GM12878 (cell line): ENCODE results near the gene MFSD11. TPM values are rescaled to one million over a fixed set of nuclear protein-coding genes. Genes with fewer than 3 reads are reported as not detected.

Experiments
- ATAC-seq: fragments of 200-7000 bp; cut with Tn5 transposase; 3 replicates; pipeline ENCODE4 v1.9.1; 2020; ENCODE audit warnings: mild to moderate bottlenecking, moderate library complexity
- BruUV-seq: library from RNA; stranded (reverse); fragments of 400-500 nt; replicated peaks from 2 replicates; lab custom pipeline; 2021; lab: Mats Ljungman, UMichigan
- CTCF ChIA-PET: fragments of 300-600 bp; sonication (Branson Sonifier 250); formaldehyde crosslinking; extraction: SDS; loops from one replicate; lab custom pipeline; 2021; ENCODE audit warnings: inconsistent platforms; lab: Yijun Ruan, JAX
- POLR2A ChIA-PET: fragments of 350-600 bp; formaldehyde crosslinking; extraction: SDS; loops from one replicate; lab custom pipeline; 2021; ENCODE audit warnings: inconsistent platforms; lab: Charles Lee
- RAD21 ChIA-PET: fragments of 300-600 bp; sonication (Branson Sonifier 250); formaldehyde crosslinking; loops from one replicate; lab custom pipeline; 2023; ENCODE audit warnings: antibody characterized with exemption; ENCODE audit not compliant: unreplicated experiment; lab: Charles Lee
- SMC1A ChIA-PET: fragments of 300-600 bp; sonication (Branson Sonifier 250); formaldehyde crosslinking; loops from one replicate; lab custom pipeline; 2023; ENCODE audit not compliant: unreplicated experiment, uncharacterized antibody; lab: Charles Lee
- DNase-seq: peaks from one replicate; pipeline ENCODE4 v3.0.0-alpha.2; 2011; ENCODE audit warnings: low read depth, low spot score
- FAIRE-seq: peaks from 3 replicates; lab custom pipeline; 2011; peaks lifted over from hg19 to GRCh38; lab: Jason Lieb, UNC
- H2AFZ ChIP-seq: 2 replicates; pipeline ENCODE4 v1.6.0; 2011; ENCODE audit warnings: low read depth, low read length, control low read depth; ENCODE audit not compliant: control insufficient read depth
- H3K27ac ChIP-seq: 2 replicates; pipeline ENCODE4 v1.5.1; 2011; ENCODE audit warnings: control low read depth; ENCODE audit not compliant: control insufficient read depth, insufficient read depth
- H3K27me3 ChIP-seq, 2 experiments: replicated peaks in 1 of 2; 2 replicates each; pipeline versions ENCODE4 v1.6.0 to v1.6.1; 2011; ENCODE audit warnings: low read length in 1 of 2; ENCODE audit not compliant: control insufficient read depth in 2 of 2, insufficient read depth in 2 of 2
- H3K36me3 ChIP-seq, 2 experiments: 2 replicates each; pipeline ENCODE4 v1.5.1; 2011; ENCODE audit warnings: low read length in 1 of 2; ENCODE audit not compliant: control insufficient read depth in 2 of 2, insufficient read depth in 2 of 2
- H3K4me1 ChIP-seq: 2 replicates; pipeline ENCODE4 v1.6.1; 2011; ENCODE audit warnings: mild to moderate bottlenecking, low read length, moderate library complexity, mixed read lengths; ENCODE audit not compliant: control insufficient read depth, insufficient read depth
- H3K4me2 ChIP-seq: 2 replicates; pipeline ENCODE4 v1.6.0; 2011; ENCODE audit warnings: control low read depth; ENCODE audit not compliant: control insufficient read depth, insufficient read depth
- H3K4me3 ChIP-seq: fragments of 200-600 bp; sonication (generic); 2 replicates; pipeline ENCODE4 v1.5.1; 2016
- H3K79me2 ChIP-seq: 2 replicates; pipeline ENCODE4 v1.6.0; 2011; ENCODE audit warnings: low read length; ENCODE audit not compliant: control insufficient read depth, insufficient read depth
- H3K9ac ChIP-seq: 2 replicates; pipeline ENCODE4 v1.8.0; 2011; ENCODE audit warnings: low read length, control low read depth, mixed read lengths; ENCODE audit not compliant: control insufficient read depth, insufficient read depth
- H3K9me3 ChIP-seq: replicated peaks from 3 replicates; pipeline ENCODE4 v1.5.1; 2011; ENCODE audit warnings: mild to moderate bottlenecking, low read length; ENCODE audit not compliant: control insufficient read depth, insufficient read depth
- H4K20me1 ChIP-seq: 2 replicates; pipeline ENCODE4 v1.6.0; 2011; ENCODE audit not compliant: control insufficient read depth, insufficient read depth
- BCL11A ChIP-seq: IDR thresholded peaks from 2 replicates; pipeline ENCODE4 v1.6.1; 2011; ENCODE audit warnings: low read depth, low read length
- CREM ChIP-seq: IDR thresholded peaks from 2 replicates; pipeline ENCODE4 v1.6.1; 2014; ENCODE audit warnings: antibody characterized with exemption, low read depth
- EED ChIP-seq: sonication (generic); IDR thresholded peaks from 2 replicates; pipeline ENCODE4 v1.6.1; 2016; ENCODE audit warnings: antibody characterized with exemption, low read depth
- ESRRA ChIP-seq: IDR thresholded peaks from 2 replicates; pipeline ENCODE4 v1.6.1; 2012; ENCODE audit warnings: mild to moderate bottlenecking, low read length, improper control_type of control experiment
- FOXM1 ChIP-seq: IDR thresholded peaks from 2 replicates; pipeline ENCODE4 v1.6.1; 2012; ENCODE audit warnings: low read depth, mild to moderate bottlenecking, inconsistent platforms, low read length, moderate library complexity
- KAT2A ChIP-seq: conservative IDR thresholded peaks from 2 replicates; pipeline ENCODE4 v1.6.1; 2011; ENCODE audit warnings: low read depth, low read length; ENCODE audit not compliant: control insufficient read depth
- KDM1A ChIP-seq: fragments of 200-600 bp; sonication (generic); IDR thresholded peaks from 2 replicates; pipeline ENCODE4 v1.6.1; 2016; ENCODE audit warnings: borderline replicate concordance
- MYB ChIP-seq: fragments of 150-350 bp; IDR thresholded peaks from 2 replicates; pipeline ENCODE4 v1.6.1; 2014; ENCODE audit warnings: mild to moderate bottlenecking, low read depth, low read length, borderline replicate concordance
- NBN ChIP-seq: fragments of 450-650 bp; IDR thresholded peaks from 2 replicates; pipeline ENCODE4 v1.6.1; 2016
- NFIC ChIP-seq: IDR thresholded peaks from 2 replicates; pipeline ENCODE4 v1.6.1; 2012; ENCODE audit warnings: low read depth, mild to moderate bottlenecking, inconsistent platforms, low read length, moderate library complexity
- NFYB ChIP-seq: IDR thresholded peaks from 2 replicates; pipeline ENCODE4 v1.6.1; 2011; ENCODE audit warnings: low read depth, mild to moderate bottlenecking, low read length, improper control_type of control experiment, moderate library complexity; ENCODE audit not compliant: insufficient read depth
- NR2C2 ChIP-seq: IDR thresholded peaks from 2 replicates; pipeline ENCODE4 v1.6.1; 2011; ENCODE audit warnings: borderline replicate concordance, low read depth; ENCODE audit not compliant: control insufficient read depth, insufficient read length
- RFX5 ChIP-seq: IDR thresholded peaks from 2 replicates; pipeline ENCODE4 v1.6.1; 2011; ENCODE audit warnings: low read depth, low read length, improper control_type of control experiment
- SP1 ChIP-seq: IDR thresholded peaks from one replicate; pipeline ENCODE4 v1.6.1; 2011; ENCODE audit warnings: low read depth, low read length
- TARDBP ChIP-seq: IDR thresholded peaks from 2 replicates; pipeline ENCODE4 v1.6.1; 2016; ENCODE audit warnings: borderline replicate concordance
- ZNF622 ChIP-seq: fragments of 450-650 bp; IDR thresholded peaks from 2 replicates; pipeline ENCODE4 v1.6.1; 2017; ENCODE audit warnings: mild to moderate bottlenecking, inconsistent platforms
- ZSCAN29 ChIP-seq: fragments of 450-650 bp; IDR thresholded peaks from 2 replicates; pipeline ENCODE4 v1.6.1; 2017; ENCODE audit warnings: mild to moderate bottlenecking, moderate library complexity
- ZZZ3 ChIP-seq: IDR thresholded peaks from 2 replicates; pipeline ENCODE4 v1.6.1; 2011; ENCODE audit warnings: low read depth; ENCODE audit not compliant: control insufficient read depth, insufficient read length
- whole genome bisulfite sequencing: methylation state at CpG from one replicate; pipeline ENCODE4 v1.1.6; 2016; ENCODE audit warnings: low lambda C conversion rate; ENCODE audit not compliant: insufficient replicate concordance, insufficient coverage; ENCODE audit errors: missing lambda C conversion rate; 5-methylcytosine and 5-hydroxymethylcytosine counted together
- in situ Hi-C: fragments of 300-500 bp; cut with MboI; formaldehyde crosslinking; loops from 9 replicates; pipeline ENCODE4 v1.14.3; 2018; ENCODE audit warnings: mixed read lengths
- intact Hi-C: fragments of 100-400 bp; cut with micrococcal nuclease; formaldehyde crosslinking; loops from one replicate; pipeline ENCODE4 v1.14.2; 2022; ENCODE audit not compliant: unreplicated experiment
- polyA plus RNA-seq, 11 experiments: library from polyadenylated mRNA; depleted of rRNA in 4 of 11; unstranded in 6 of 11; stranded (reverse) in 5 of 11; fragments of >200 nt; fragmentation: Nextera tagmentation in 4 of 11; fragmentation: Illumina TruSeq in 1 of 11; extraction: Ambion mirVana in 4 of 11; extraction: Trizol in 1 of 11; gene quantifications; 1 replicate in 1 of 11; 2 replicates in 10 of 11; pipeline versions ENCODE4 v1.2.1 to v1.2.3, GENCODE V29; 2011 to 2016; ENCODE audit warnings: inconsistent platforms in 2 of 11, missing spikeins in 2 of 11, low read depth in 1 of 11
- total RNA-seq, 4 experiments: library from RNA; depleted of rRNA in 3 of 4; stranded (reverse); fragments of >200 nt in 3 of 4; fragmentation: Illumina TruSeq in 1 of 4; extraction: Trizol in 1 of 4; gene quantifications; 2 replicates each; pipeline versions ENCODE4 v1.2.1 to v1.2.3, GENCODE V29; 2013 to 2021
- TF ChIP-seq, protein P1 (sequence below): IDR thresholded peaks from 2 replicates; pipeline ENCODE4 v1.6.1; 2011; ENCODE audit warnings: mild to moderate bottlenecking, low read depth, low read length, moderate library complexity; ENCODE audit not compliant: insufficient replicate concordance
- TF ChIP-seq, protein P2 (sequence below): IDR thresholded peaks from 2 replicates; pipeline ENCODE4 v1.6.1; 2011; ENCODE audit warnings: borderline replicate concordance, low read depth, mild to moderate bottlenecking, moderate library complexity, low read length; ENCODE audit not compliant: insufficient read depth, poor library complexity, severe bottlenecking

MFSD11 gene
- total and polyA plus RNA-seq, 10 of the 15 experiments (the other 5 are each of a cell fraction or from before 2014, with no cell fraction given) = 11.0 to 19.4 (median 15.5) TPM

DNA sequence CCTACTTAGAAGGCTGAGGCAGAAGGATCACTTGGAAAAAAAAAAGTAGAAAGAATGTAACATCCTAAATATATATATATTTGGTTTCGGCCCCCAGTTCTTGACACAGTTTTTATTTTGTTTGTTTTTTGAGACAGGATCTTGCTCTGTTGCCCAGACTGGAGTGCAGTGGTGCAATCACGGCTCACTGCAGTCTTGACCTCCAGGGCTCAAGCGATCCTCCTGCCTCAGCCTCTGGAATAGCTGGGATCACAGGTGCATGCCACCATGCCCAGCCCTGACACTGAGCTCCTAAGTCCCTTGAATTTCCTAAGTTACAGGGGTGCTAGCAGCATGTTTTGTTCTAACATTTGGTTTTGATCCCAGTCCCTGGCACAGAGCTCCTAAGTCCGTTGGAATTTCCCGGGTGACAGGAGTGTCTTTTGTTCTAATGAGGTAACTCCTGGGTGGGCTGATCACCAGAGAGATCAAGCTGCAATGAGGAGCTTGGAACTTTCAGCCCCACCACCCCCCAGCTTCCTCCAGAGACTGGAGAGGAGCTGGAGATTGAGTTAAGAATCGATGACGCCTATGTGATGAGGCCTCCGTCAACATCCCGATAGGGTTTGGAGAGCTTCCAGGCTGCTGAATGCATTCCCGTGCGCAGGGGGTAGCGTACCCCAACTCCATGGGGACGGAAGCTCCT, 47.2 kb upstream of the MFSD11 start (continued):
- TF ChIP-seq EED = no peak
- TF ChIP-seq ZSCAN29 = no peak
- TF ChIP-seq BCL11A = no peak

DNA sequence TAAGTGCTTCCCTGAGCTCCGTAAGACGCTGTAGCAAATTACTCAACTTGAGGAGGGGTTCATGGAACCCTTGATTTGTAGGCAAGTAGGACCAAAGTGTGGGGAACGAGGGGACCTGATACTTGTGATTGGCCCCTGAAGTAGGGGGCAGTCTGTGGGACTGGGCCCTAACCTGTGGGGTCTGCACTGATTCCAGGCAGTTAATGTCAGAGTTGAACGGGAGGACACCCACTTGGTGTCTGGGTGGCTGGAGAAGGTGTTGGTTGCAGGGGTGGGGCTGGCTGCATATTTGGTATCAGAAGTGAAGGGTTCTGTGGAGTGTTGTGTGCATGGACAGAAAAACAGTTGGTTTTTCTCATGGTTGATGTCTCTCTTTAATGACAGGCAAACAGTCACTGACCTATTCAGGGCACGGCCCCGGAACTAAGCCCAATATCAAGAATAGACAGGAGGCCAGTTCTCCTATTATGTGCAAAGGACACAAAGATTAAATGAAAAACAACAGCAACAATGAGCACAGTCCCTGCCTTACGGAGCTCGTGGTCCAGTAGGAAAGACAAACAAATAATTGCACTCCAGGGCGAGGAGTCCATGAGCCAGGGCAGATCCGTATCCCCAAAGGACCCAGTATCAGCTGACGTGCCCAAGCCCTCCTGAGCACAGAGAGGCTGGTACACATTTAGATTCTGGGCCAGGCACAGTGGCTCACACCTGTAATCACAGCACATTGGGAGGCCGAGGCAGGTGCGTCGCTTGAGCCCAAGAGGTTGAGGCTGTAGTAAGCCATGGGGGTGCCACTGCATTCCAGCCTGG, 46.3 kb upstream of the MFSD11 start:
- TF ChIP-seq NBN (no peak), FOXM1 (no peak), CREM (no peak), ZZZ3 (no peak), NR2C2 (no peak), KDM1A (no peak), RFX5 (no peak), NFYB (no peak), ZNF622 (no peak), KAT2A (no peak), ESRRA (no peak), TARDBP (no peak), SP1 (no peak), NFIC (no peak), MYB (no peak)
- TF ChIP-seq, protein P1, sequence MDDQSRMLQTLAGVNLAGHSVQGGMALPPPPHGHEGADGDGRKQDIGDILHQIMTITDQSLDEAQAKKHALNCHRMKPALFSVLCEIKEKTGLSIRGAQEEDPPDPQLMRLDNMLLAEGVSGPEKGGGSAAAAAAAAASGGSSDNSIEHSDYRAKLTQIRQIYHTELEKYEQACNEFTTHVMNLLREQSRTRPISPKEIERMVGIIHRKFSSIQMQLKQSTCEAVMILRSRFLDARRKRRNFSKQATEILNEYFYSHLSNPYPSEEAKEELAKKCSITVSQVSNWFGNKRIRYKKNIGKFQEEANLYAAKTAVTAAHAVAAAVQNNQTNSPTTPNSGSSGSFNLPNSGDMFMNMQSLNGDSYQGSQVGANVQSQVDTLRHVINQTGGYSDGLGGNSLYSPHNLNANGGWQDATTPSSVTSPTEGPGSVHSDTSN = no peak
- TF ChIP-seq, protein P2, sequence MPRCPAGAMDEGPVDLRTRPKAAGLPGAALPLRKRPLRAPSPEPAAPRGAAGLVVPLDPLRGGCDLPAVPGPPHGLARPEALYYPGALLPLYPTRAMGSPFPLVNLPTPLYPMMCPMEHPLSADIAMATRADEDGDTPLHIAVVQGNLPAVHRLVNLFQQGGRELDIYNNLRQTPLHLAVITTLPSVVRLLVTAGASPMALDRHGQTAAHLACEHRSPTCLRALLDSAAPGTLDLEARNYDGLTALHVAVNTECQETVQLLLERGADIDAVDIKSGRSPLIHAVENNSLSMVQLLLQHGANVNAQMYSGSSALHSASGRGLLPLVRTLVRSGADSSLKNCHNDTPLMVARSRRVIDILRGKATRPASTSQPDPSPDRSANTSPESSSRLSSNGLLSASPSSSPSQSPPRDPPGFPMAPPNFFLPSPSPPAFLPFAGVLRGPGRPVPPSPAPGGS = no peak
- RAD21 ChIA-PET = no interaction called here
- no peak overlapping the region for H2AFZ ChIP-seq
- H3K4me2 ChIP-seq = no peak overlapping the region
- no peaks in the 10 kb centered on the region for H3K79me2 ChIP-seq
- H3K36me3 ChIP-seq = no peaks in the 10 kb centered on the region
- CTCF ChIA-PET = interaction anchor here (0.9 to 2.8 kb wide), 2 partner anchors 10 to 67 kb away, joined by 3 to 21 read pairs; no protein-coding TSS in a partner anchor
- no peaks in the 10 kb centered on the region for H4K20me1 ChIP-seq
- DNase-seq (no peak), FAIRE-seq (no peak), ATAC-seq (no peak)
- no peak overlapping the region for H3K4me3 ChIP-seq
- no TSS peak for BruUV-seq
- no peak overlapping the region for H3K27ac ChIP-seq
- intact Hi-C loops = loop anchor here (10.0 kb wide), 1 partner anchor 127 kb away; a partner anchor contains a TSS
- SMC1A ChIA-PET = no interaction called here
- in situ Hi-C loops = no loop called here
- no peak overlapping the region for H3K9ac ChIP-seq
- WGBS = 55% methylated on average over 14 of the region's 14 CpGs
- H3K4me1 ChIP-seq = peaks cover 12% of the 10 kb centered on the region
- peaks cover 0 to 1% of the 10 kb centered on the region in 2 experiments; a peak in 2 of 4 replicates for H3K27me3 ChIP-seq
- POLR2A ChIA-PET = no interaction called here
- H3K9me3 ChIP-seq = no peaks in the 10 kb centered on the region
